Upper lobe of right lung (tissue), 1 donor: Measurements from ENCODE around the gene GCSH. TPM values are rescaled to one million over a fixed set of nuclear protein-coding genes. Genes with fewer than 3 reads are reported as not detected.

Source experiments
- ATAC-seq: fragments of 200-7000 bp; cut with Tn5 transposase; one replicate; pipeline ENCODE4 v1.9.1; 2020; ENCODE audit warnings: mild to moderate bottlenecking, moderate library complexity
- DNase-seq: peaks from one replicate; pipeline ENCODE4 v3.0.0-alpha.2; 2020
- H3K27ac ChIP-seq: fragments of 200-600 bp; one replicate; pipeline ENCODE4 v1.8.0; 2022
- H3K27me3 ChIP-seq: fragments of 200-600 bp; one replicate; pipeline ENCODE4 v1.8.0; 2022; ENCODE audit warnings: mild to moderate bottlenecking
- H3K36me3 ChIP-seq: fragments of 200-600 bp; one replicate; pipeline ENCODE4 v1.8.0; 2022
- H3K4me1 ChIP-seq: fragments of 200-600 bp; one replicate; pipeline ENCODE4 v1.8.0; 2022
- H3K4me3 ChIP-seq: fragments of 200-600 bp; one replicate; pipeline ENCODE4 v1.8.0; 2022; ENCODE audit warnings: mild to moderate bottlenecking
- H3K9me3 ChIP-seq: fragments of 200-600 bp; one replicate; pipeline ENCODE4 v1.8.0; 2022
- CTCF ChIP-seq: fragments of 200-600 bp; IDR thresholded peaks from one replicate; pipeline ENCODE4 v1.8.0; 2022; ENCODE audit warnings: antibody characterized with exemption
- intact Hi-C: fragments of 100-400 bp; cut with DNase I; formaldehyde crosslinking; loops from one replicate; pipeline ENCODE4 v1.11.0; 2022
- total RNA-seq: library from RNA; stranded (reverse); fragmentation: NEBNext Ultra II Directional; extraction: Animal tissue kit (Norgen Biotek cat#: 25700); gene quantifications from one replicate; pipeline ENCODE4 v1.2.1, GENCODE V29; 2021
- donor health status: DM: no; HTN: yes; CAD: no; lungs with severe emphysema.

GCSH gene
- total RNA-seq, 1 donor from 2014 or later = 17.0 TPM

- intact Hi-C loops = no loop called here
- Histone ChIP-seq H3K4me1 (peaks cover 11% of the 10 kb centered on the region), H3K36me3 (no peaks in the 10 kb centered on the region), H3K9me3 (no peaks in the 10 kb centered on the region), H3K27me3 (no peaks in the 10 kb centered on the region), H3K4me3 (peak within 1 kb of the TSS; percentile 76), H3K27ac (peak within 1 kb of the TSS; percentile 92)
- DNase-seq (peak; percentile 99), ATAC-seq (peak; percentile 98)
- no peak for TF ChIP-seq CTCF
Measured at GRCh38 chr16:81077076-81077940, 18.9 kb downstream of the GCSH start, which contains the start of gene C16orf46. TSS of gene C16orf46 (minus strand) at chr16:81077238. CDS start at chr16:81063955, 13,283 bp downstream.

DNA sequence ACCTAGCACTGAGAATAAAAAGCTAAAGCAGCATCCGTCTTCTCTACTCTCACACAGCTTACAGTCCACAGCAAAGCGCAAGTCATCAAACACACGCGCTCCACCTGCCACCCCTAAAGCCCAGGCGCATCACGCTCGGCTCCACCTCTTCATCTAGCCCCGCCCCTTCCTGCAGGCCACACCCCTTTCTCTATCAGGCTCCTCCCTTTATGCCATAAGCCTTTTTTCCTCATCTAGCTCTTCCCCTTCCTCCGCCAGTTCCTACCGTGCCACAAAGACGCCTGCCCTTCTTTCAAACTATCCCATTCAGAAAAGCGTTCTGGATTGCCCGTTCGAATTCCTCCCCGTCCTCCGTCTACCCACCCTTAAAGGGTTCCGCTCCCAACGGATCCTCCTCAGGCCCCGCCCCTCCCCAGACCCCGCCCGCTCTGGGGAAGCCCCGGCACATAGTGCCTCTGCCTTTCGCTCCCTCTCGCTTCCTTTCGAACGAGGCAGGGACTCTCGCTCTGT lies 19.6 kb downstream of the GCSH start:
- H3K36me3 ChIP-seq = no peaks in the 10 kb centered on the region
- no peaks in the 10 kb centered on the region for H3K9me3 ChIP-seq
- no peak for TF ChIP-seq CTCF
- peaks cover 11% of the 10 kb centered on the region for H3K4me1 ChIP-seq
- H3K27ac ChIP-seq = peak overlapping the region; percentile 92
- peak overlapping the region; percentile 76 for H3K4me3 ChIP-seq
- DNase-seq (peak; percentile 96), ATAC-seq (peak; percentile 94)
- intact Hi-C loops = no loop called here
- H3K27me3 ChIP-seq = no peaks in the 10 kb centered on the region

GRCh38 chr16:81073560-81074330 lies 22.4 kb downstream of the GCSH start:
- Histone ChIP-seq H3K27ac (no peak overlapping the region), H3K27me3 (no peaks in the 10 kb centered on the region), H3K4me1 (peaks cover 11% of the 10 kb centered on the region), H3K9me3 (no peaks in the 10 kb centered on the region), H3K36me3 (no peaks in the 10 kb centered on the region), H3K4me3 (no peak overlapping the region)
- DNase-seq (no peak), ATAC-seq (no peak)
- TF ChIP-seq CTCF = no peak
- intact Hi-C loops = no loop called here

DNA sequence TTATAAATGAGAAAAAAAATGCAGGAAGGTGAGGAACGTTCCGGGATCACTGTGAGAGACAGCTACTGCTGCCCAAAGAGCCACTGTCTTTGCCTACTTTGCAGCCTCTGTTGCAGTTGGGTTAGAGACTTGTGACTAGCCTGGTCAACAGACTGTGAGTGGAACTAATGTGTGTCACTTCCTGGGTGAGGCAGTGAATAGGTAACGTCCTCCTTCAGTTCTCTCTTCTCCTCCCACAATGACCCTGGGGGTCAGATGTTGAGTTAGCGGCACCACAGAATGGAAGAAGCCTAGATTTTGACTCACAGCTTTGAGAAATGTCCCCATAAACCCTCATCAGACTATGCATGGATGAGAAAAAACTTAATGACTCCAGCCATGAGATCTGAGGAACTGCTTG lies 24.4 kb downstream of the GCSH start:
- no peak for ATAC-seq
- TF ChIP-seq CTCF = no peak
- Histone ChIP-seq H3K27me3 (no peaks in the 10 kb centered on the region), H3K4me3 (no peak overlapping the region), H3K27ac (no peak overlapping the region), H3K4me1 (peaks cover 6% of the 10 kb centered on the region), H3K9me3 (no peaks in the 10 kb centered on the region), H3K36me3 (no peaks in the 10 kb centered on the region)
- intact Hi-C loops = no loop called here
- no peak for DNase-seq

DNA sequence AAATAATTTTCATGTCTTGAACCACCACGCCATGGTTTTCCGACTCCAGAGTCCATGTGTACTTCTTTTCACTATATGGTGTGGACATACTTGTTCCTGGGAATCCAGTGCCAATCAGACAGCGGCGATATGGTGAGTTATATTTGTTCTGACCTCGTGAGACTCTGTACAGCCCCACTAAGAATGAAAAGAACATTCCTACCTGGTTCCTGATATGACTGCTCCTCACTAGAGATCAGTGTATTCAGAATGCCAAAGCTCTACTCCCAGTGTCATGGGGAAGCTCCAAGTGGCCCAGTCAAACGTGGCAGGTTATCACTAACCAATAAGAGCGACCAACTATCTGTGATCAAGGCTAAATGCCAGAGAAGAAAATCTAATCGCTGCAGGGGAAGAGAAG lies 25.2 kb downstream of the GCSH start:
- ATAC-seq = no peak
- intact Hi-C loops = no loop called here
- no peaks in the 10 kb centered on the region for H3K36me3 ChIP-seq

More for the DNA sequence above, 25.2 kb downstream of the GCSH start:
- DNase-seq = no peak
- Histone ChIP-seq H3K9me3 (no peaks in the 10 kb centered on the region), H3K4me3 (no peak overlapping the region), H3K4me1 (peaks cover under 1% of the 10 kb centered on the region), H3K27ac (no peak overlapping the region), H3K27me3 (no peaks in the 10 kb centered on the region)
- no peak for TF ChIP-seq CTCF
